ENCODE results near the gene RIC1. TPM values are rescaled to one million over a fixed set of nuclear protein-coding genes. Genes with fewer than 3 reads are reported as not detected.

Gene RIC1
- total RNA-seq, 1 experiment from 2014 or later, result 23.1 TPM

DNA sequence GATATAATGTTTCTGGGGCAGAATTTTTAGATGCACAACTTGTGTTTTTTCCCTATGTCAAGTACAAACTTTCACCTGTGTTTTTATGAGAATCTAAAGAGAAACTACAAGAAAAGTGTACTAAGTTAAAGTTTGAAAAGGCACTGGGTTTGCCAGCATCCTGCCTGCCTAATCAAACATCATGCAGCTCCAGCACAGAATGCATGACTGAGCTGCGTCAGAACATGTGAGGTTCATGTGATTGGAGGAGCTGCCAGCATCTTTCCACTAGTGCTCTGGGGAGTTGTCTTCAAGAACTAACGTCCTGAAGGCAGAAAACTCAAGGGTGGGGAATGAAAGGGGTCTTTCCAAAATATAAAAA, 46.1 kb upstream of the RIC1 start:
- ChIA-PET POLR2A (interaction anchor here (0.8 to 1.0 kb wide), 3 partner anchors 18 to 145 kb away, joined by 3 to 4 read pairs (median 3); partner anchors contain the start of gene PLGRKT), CTCF (interaction anchor here (1.1 to 2.9 kb wide), 3 partner anchors 18 to 823 kb away, joined by 4 to 10 read pairs (median 9); partner anchors contain the start of gene CD274)
- no peak overlapping the region for H3K4me3 Mint-ChIP-seq (ENCODE audit: unreplicated experiment)
- intact Hi-C loops (cut with micrococcal nuclease), result no loop called here
- H3K27me3 Mint-ChIP-seq (ENCODE audit: insufficient read depth, unreplicated experiment), result no peaks in the 10 kb centered on the region
- H3K9me3 Mint-ChIP-seq (ENCODE audit: unreplicated experiment), result no peaks in the 10 kb centered on the region
- DNase-seq (ENCODE audit: unreplicated experiment), result no peak
- H3K4me1 Mint-ChIP-seq (ENCODE audit: insufficient read depth, unreplicated experiment), result no peaks in the 10 kb centered on the region
- BruUV-seq (replicated peaks), result no TSS peak
- H3K27ac Mint-ChIP-seq (ENCODE audit: low read depth, unreplicated experiment), result no peak overlapping the region
- H3K36me3 Mint-ChIP-seq (ENCODE audit: insufficient read depth, unreplicated experiment), result no peaks in the 10 kb centered on the region
- TF ChIP-seq, protein P1, sequence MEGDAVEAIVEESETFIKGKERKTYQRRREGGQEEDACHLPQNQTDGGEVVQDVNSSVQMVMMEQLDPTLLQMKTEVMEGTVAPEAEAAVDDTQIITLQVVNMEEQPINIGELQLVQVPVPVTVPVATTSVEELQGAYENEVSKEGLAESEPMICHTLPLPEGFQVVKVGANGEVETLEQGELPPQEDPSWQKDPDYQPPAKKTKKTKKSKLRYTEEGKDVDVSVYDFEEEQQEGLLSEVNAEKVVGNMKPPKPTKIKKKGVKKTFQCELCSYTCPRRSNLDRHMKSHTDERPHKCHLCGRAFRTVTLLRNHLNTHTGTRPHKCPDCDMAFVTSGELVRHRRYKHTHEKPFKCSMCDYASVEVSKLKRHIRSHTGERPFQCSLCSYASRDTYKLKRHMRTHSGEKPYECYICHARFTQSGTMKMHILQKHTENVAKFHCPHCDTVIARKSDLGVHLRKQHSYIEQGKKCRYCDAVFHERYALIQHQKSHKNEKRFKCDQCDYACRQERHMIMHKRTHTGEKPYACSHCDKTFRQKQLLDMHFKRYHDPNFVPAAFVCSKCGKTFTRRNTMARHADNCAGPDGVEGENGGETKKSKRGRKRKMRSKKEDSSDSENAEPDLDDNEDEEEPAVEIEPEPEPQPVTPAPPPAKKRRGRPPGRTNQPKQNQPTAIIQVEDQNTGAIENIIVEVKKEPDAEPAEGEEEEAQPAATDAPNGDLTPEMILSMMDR (IDR thresholded peaks at IDR 0.05; ENCODE audit: unreplicated experiment), result no peak

GRCh38 chr9:5586391-5586802, 42.5 kb upstream of the RIC1 start:
- no TSS peak for BruUV-seq (replicated peaks)
- no peak for DNase-seq (ENCODE audit: unreplicated experiment)
- H3K27me3 Mint-ChIP-seq (ENCODE audit: insufficient read depth, unreplicated experiment), result no peaks in the 10 kb centered on the region
- no peak overlapping the region for H3K4me3 Mint-ChIP-seq (ENCODE audit: unreplicated experiment)
- no peaks in the 10 kb centered on the region for H3K9me3 Mint-ChIP-seq (ENCODE audit: unreplicated experiment)
- no peak overlapping the region for H3K27ac Mint-ChIP-seq (ENCODE audit: low read depth, unreplicated experiment)
- intact Hi-C loops (cut with micrococcal nuclease), result no loop called here
- CTCF ChIA-PET, result interaction anchor here (0.6 to 5.4 kb wide), 5 partner anchors 12 to 143 kb away, joined by 3 to 62 read pairs (median 3); partner anchors contain the start of gene CD274
- H3K36me3 Mint-ChIP-seq (ENCODE audit: insufficient read depth, unreplicated experiment), result no peaks in the 10 kb centered on the region
- POLR2A ChIA-PET, result interaction anchor here (1.4 kb wide), 1 partner anchor 35 kb away, joined by 3 read pairs; no protein-coding TSS in a partner anchor
- TF ChIP-seq, protein P1 (IDR thresholded peaks at IDR 0.05; ENCODE audit: unreplicated experiment), result no peak
- H3K4me1 Mint-ChIP-seq (ENCODE audit: insufficient read depth, unreplicated experiment), result no peaks in the 10 kb centered on the region

DNA sequence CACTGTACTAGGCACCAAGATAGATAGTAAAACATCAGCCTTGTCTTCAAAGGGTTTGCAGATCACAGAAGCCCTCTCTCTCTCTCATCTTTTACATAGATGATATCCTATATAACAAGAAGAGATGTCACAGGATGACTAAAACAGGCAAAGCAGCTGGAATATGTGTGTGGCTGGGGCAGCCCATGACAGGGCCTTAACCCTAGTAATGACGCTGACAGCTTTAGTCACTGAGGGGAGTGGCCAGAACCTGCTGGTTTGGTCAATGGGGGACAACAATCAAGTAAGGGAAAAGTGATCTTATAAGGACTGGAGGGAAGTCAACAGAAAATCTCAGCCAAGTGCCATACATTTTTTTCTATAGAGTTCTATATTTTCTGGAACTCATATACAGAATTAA, 41.9 kb upstream of the RIC1 start:
- TF ChIP-seq, protein P1 (IDR thresholded peaks at IDR 0.05; ENCODE audit: unreplicated experiment), result no peak
- H3K4me1 Mint-ChIP-seq (ENCODE audit: insufficient read depth, unreplicated experiment), result no peaks in the 10 kb centered on the region
- intact Hi-C loops (cut with micrococcal nuclease), result no loop called here
- ChIA-PET POLR2A (interaction anchor here (1.0 to 3.6 kb wide), 3 partner anchors 34 to 150 kb away, joined by 3 to 21 read pairs (median 3); partner anchors contain the start of genes CD274 and PLGRKT), CTCF (interaction anchor here (0.6 to 5.4 kb wide), 8 partner anchors 13 to 889 kb away, joined by 3 to 62 read pairs (median 7); partner anchors contain the start of gene CD274)
- DNase-seq (ENCODE audit: unreplicated experiment), result no peak
- H3K9me3 Mint-ChIP-seq (ENCODE audit: unreplicated experiment), result no peaks in the 10 kb centered on the region
- no TSS peak for BruUV-seq (replicated peaks)
- no peak overlapping the region for H3K4me3 Mint-ChIP-seq (ENCODE audit: unreplicated experiment)
- no peaks in the 10 kb centered on the region for H3K36me3 Mint-ChIP-seq (ENCODE audit: insufficient read depth, unreplicated experiment)
- no peak overlapping the region for H3K27ac Mint-ChIP-seq (ENCODE audit: low read depth, unreplicated experiment)
- no peaks in the 10 kb centered on the region for H3K27me3 Mint-ChIP-seq (ENCODE audit: insufficient read depth, unreplicated experiment)

GRCh38 chr9:5592231-5592630, 36.7 kb upstream of the RIC1 start:
- no peak overlapping the region for H3K27ac Mint-ChIP-seq (ENCODE audit: low read depth, unreplicated experiment)
- no peak for DNase-seq (ENCODE audit: unreplicated experiment)
- intact Hi-C loops (cut with micrococcal nuclease), result loop anchor here (5.0 kb wide), 1 partner anchor 1210 kb away; no protein-coding TSS in a partner anchor
- POLR2A ChIA-PET, result interaction anchor here (0.7 kb wide), 1 partner anchor 8 kb away, joined by 3 read pairs; no protein-coding TSS in a partner anchor
- TF ChIP-seq, protein P1 (IDR thresholded peaks at IDR 0.05; ENCODE audit: unreplicated experiment), result no peak
- H3K36me3 Mint-ChIP-seq (ENCODE audit: insufficient read depth, unreplicated experiment), result no peaks in the 10 kb centered on the region
- no peaks in the 10 kb centered on the region for H3K4me1 Mint-ChIP-seq (ENCODE audit: insufficient read depth, unreplicated experiment)
- no peak overlapping the region for H3K4me3 Mint-ChIP-seq (ENCODE audit: unreplicated experiment)
- no TSS peak for BruUV-seq (replicated peaks)
- H3K9me3 Mint-ChIP-seq (ENCODE audit: unreplicated experiment), result no peaks in the 10 kb centered on the region
- CTCF ChIA-PET, result interaction anchor here (0.7 to 1.4 kb wide), 4 partner anchors 8 to 406 kb away, joined by 3 to 8 read pairs (median 6); partner anchors contain the start of gene INSL6
- no peaks in the 10 kb centered on the region for H3K27me3 Mint-ChIP-seq (ENCODE audit: insufficient read depth, unreplicated experiment)
